Erythroblast (primary cell): ENCODE data around the gene GMDS.

Experiments
- GATA1 ChIP-seq: IDR thresholded peaks from 2 replicates; pipeline ENCODE4 v1.6.1; 2011; ENCODE audit warnings: low read depth, mild to moderate bottlenecking, control low read depth, low read length, moderate library complexity
- POLR2A ChIP-seq: IDR thresholded peaks from 2 replicates; pipeline ENCODE4 v1.6.1; 2011; ENCODE audit warnings: mild to moderate bottlenecking, low read length

DNA sequence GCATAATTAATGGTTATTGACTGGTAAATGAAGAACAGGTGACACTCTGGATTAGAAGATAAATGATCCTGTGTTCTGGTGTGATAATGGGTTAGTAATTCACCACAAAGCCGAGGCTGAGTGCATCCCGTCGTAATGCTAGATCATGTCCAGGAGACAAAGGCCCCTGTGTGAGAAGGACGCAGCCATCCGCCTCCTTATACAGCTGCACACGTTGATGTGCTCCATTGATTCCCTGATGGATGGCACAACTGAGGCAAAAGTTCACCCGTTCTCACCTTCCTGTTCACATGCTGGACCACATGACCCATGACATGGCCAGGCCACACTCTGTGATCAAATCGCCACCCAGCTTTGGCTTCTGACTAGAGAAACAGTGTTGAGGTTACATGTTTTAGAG, 499.6 kb downstream of the GMDS start:
- no peak for TF ChIP-seq POLR2A
- no peak for TF ChIP-seq GATA1
